MM.1S (cell line): ENCODE measurements around the gene MYL5.
"Not testable (repeated sequence)": the region's sequence is repeated elsewhere in the genome, so short reads cannot be mapped to it uniquely, and the experiment has no call there.

Experiments used
- DNase-seq: peaks from one replicate; pipeline ENCODE4 v3.0.0-alpha.2; 2015
- H2AFZ ChIP-seq: fragments of 300-600 bp; sonication (generic); 2 replicates; pipeline ENCODE4 v1.6.0; 2016; ENCODE audit warnings: antibody characterized with exemption, low read length
- H3F3A ChIP-seq: fragments of 300-600 bp; sonication (generic); 2 replicates; pipeline ENCODE4 v1.6.1; 2016; ENCODE audit warnings: mild to moderate bottlenecking, antibody characterized with exemption, low read length, moderate library complexity, mixed read lengths; ENCODE audit not compliant: insufficient read depth
- H3K27ac ChIP-seq: fragments of 300-600 bp; sonication (generic); 2 replicates; pipeline ENCODE4 v1.5.1; 2016; ENCODE audit warnings: mild to moderate bottlenecking, low read length
- H3K27me3 ChIP-seq: fragments of 300-600 bp; sonication (generic); replicated peaks from 2 replicates; pipeline ENCODE4 v1.6.0; 2016; ENCODE audit warnings: low read length; ENCODE audit not compliant: insufficient read depth
- H3K36me3 ChIP-seq: fragments of 300-600 bp; sonication (generic); replicated peaks from 2 replicates; pipeline ENCODE4 v1.6.1; 2016; ENCODE audit warnings: mild to moderate bottlenecking, low read length, mixed read lengths; ENCODE audit not compliant: insufficient read depth
- H3K4me1 ChIP-seq: fragments of 300-600 bp; sonication (generic); 2 replicates; pipeline ENCODE4 v1.6.1; 2016; ENCODE audit warnings: low read length, mixed read lengths
- H3K4me2 ChIP-seq: fragments of 300-600 bp; sonication (generic); 2 replicates; pipeline ENCODE4 v1.6.0; 2016; ENCODE audit warnings: low read depth, low read length
- H3K4me3 ChIP-seq: fragments of 300-600 bp; sonication (generic); 2 replicates; pipeline ENCODE4 v1.5.1; 2016; ENCODE audit warnings: low read length, mixed read lengths
- H3K79me2 ChIP-seq: fragments of 300-600 bp; sonication (generic); 2 replicates; pipeline ENCODE4 v1.6.1; 2016; ENCODE audit warnings: mixed run types, low read length, mixed read lengths
- H3K9ac ChIP-seq: fragments of 300-600 bp; sonication (generic); 2 replicates; pipeline ENCODE4 v1.6.1; 2016; ENCODE audit warnings: low read length, mixed read lengths
- H3K9me2 ChIP-seq: fragments of 300-600 bp; sonication (generic); replicated peaks from 2 replicates; pipeline ENCODE4 v1.6.1; 2016; ENCODE audit warnings: mild to moderate bottlenecking, low read length, mixed read lengths; ENCODE audit not compliant: insufficient read depth
- H3K9me3 ChIP-seq: fragments of 300-600 bp; sonication (generic); replicated peaks from 2 replicates; pipeline ENCODE4 v1.6.1; 2016; ENCODE audit warnings: mild to moderate bottlenecking, low read length, mixed read lengths; ENCODE audit not compliant: insufficient read depth
- H4K20me1 ChIP-seq: fragments of 300-600 bp; sonication (generic); 2 replicates; pipeline ENCODE4 v1.6.1; 2016; ENCODE audit warnings: mild to moderate bottlenecking, low read length, moderate library complexity, mixed read lengths; ENCODE audit not compliant: insufficient read depth
- EZH2 ChIP-seq: fragments of 300-600 bp; sonication (generic); optimal IDR thresholded peaks from 2 replicates; pipeline ENCODE3; 2017; ENCODE audit warnings: low read depth, mild to moderate bottlenecking, antibody characterized with exemption, low read length, mixed read lengths
- EZH2phosphoT487 ChIP-seq: fragments of 300-600 bp; sonication (generic); IDR thresholded peaks from 2 replicates; pipeline ENCODE4 v1.6.1; 2018; ENCODE audit warnings: antibody characterized with exemption, low read length
- TF ChIP-seq, protein P1 (sequence below): fragments of 300-600 bp; sonication (generic); IDR thresholded peaks from 2 replicates; pipeline ENCODE4 v1.5.1; 2016; ENCODE audit warnings: antibody characterized with exemption, low read length, mixed read lengths

Gene MYL5

DNA sequence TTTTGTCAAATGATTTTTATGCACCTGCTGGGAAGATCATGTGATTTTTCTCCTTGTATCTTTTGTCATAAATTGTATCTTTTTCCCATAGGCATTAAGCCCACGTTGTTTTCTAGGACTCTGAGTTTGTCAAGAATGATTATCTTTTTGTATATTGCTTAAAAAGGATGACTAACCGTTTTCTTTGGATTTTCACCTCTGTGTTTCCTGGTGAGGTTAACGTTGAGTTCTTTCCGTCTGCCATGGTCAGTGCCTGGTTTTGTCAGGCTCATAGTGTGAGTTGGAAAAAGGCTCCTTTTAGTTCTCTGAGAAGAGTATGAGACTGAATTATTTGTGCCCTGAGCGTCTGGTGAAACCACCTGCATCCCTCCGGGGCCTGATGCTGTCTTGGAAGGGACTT lies 53.2 kb downstream of the MYL5 start:
- Histone ChIP-seq H3K36me3 (no peaks in the 10 kb centered on the region), H3K79me2 (no peaks in the 10 kb centered on the region), H2AFZ (no peak overlapping the region), H3F3A (no peaks in the 10 kb centered on the region), H4K20me1 (no peaks in the 10 kb centered on the region), H3K4me3 (no peak overlapping the region), H3K4me1 (no peaks in the 10 kb centered on the region), H3K9me3 (no peaks in the 10 kb centered on the region), H3K9me2 (no peaks in the 10 kb centered on the region), H3K27ac (no peak overlapping the region), H3K27me3 (no peaks in the 10 kb centered on the region), H3K4me2 (no peak overlapping the region), H3K9ac (no peak overlapping the region)
- TF ChIP-seq EZH2: no peak
- TF ChIP-seq, protein P1, sequence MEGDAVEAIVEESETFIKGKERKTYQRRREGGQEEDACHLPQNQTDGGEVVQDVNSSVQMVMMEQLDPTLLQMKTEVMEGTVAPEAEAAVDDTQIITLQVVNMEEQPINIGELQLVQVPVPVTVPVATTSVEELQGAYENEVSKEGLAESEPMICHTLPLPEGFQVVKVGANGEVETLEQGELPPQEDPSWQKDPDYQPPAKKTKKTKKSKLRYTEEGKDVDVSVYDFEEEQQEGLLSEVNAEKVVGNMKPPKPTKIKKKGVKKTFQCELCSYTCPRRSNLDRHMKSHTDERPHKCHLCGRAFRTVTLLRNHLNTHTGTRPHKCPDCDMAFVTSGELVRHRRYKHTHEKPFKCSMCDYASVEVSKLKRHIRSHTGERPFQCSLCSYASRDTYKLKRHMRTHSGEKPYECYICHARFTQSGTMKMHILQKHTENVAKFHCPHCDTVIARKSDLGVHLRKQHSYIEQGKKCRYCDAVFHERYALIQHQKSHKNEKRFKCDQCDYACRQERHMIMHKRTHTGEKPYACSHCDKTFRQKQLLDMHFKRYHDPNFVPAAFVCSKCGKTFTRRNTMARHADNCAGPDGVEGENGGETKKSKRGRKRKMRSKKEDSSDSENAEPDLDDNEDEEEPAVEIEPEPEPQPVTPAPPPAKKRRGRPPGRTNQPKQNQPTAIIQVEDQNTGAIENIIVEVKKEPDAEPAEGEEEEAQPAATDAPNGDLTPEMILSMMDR: no peak
- no peak for TF ChIP-seq EZH2phosphoT487
- no peak for DNase-seq

DNA sequence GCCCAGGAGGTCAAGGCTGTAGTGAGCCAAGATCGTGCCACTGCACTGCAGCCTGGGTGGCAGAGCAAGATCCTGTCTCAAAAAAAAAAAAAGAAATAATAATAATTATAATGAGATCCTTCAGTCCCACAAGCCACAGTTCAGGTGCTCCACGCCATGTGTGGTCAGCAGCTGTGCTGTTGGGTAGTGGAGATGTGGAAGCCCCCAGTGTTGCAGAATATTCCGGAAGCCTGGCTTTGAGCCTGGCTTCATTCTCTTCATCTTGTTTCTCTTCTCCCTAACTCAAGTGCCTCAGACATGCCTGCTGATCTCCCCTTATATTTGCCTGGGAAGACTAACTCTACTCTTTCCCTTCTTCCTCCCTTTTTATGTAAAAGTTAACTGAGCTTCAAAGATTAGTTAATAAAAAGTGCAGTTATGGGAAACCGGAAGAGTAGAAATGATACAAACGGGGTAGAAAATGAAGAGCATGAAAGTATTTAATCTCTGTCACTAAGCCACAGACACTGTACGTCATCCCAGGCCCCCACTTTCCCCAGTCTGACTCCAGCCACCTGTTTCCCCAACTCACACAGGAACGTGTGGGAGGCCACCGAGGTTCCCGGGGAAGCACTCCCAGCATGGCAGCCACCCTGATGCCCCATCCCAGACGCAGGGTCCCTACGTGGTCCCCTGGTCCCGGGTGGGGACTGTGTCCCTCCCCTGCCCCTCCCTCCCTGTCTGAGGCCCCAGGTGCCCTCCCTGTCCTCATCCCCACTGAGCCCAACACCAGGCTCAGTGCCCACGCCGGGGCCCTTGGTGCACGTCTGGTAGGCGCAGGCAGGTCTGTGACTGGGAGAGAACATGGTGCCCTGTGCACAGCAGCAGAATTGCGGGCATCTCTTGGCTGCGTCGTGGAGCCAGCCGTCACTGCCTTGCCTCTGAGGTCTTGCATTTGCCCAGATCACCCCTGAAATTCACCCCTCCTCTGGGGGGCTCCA lies 55.3 kb downstream of the MYL5 start:
- Histone ChIP-seq H4K20me1 (no peaks in the 10 kb centered on the region), H3K9ac (no peak overlapping the region), H3K9me3 (no peaks in the 10 kb centered on the region), H3K36me3 (no peaks in the 10 kb centered on the region), H3K9me2 (no peaks in the 10 kb centered on the region), H3K79me2 (no peaks in the 10 kb centered on the region), H3K4me2 (no peak overlapping the region), H3F3A (no peaks in the 10 kb centered on the region), H3K27ac (no peak overlapping the region), H3K4me3 (no peak overlapping the region), H3K27me3 (no peaks in the 10 kb centered on the region), H3K4me1 (no peaks in the 10 kb centered on the region), H2AFZ (no peak overlapping the region)
- no peak for DNase-seq
- TF ChIP-seq, protein P1: no peak
- TF ChIP-seq EZH2phosphoT487 (no peak), EZH2 (no peak)

DNA sequence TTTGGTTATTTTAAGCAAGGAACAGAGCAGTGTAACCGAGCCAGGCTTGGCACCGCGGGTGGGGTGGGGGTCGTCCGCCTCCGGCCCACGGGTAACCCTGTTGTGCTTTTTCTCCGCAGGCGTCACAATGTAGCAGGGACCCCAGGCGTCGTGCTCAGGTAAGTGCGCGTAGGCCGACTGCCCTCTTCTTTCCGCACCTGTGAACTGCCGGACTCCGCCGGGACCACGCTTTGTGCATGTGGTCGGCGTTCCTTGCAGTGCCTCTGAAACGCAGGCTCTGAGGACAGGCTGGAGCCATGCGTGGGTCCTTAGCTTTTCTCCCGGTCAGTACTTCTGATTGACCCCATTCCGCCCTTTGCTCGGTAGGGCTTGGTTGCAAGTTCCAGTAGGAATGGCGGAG lies 56.2 kb downstream of the MYL5 start:
- H3K4me3 ChIP-seq: no peak overlapping the region
- no peaks in the 10 kb centered on the region for H3K9me3 ChIP-seq
- H3K27ac ChIP-seq: no peak overlapping the region
- H3K9me2 ChIP-seq: no peaks in the 10 kb centered on the region
- H3K79me2 ChIP-seq: no peaks in the 10 kb centered on the region
- no peak overlapping the region for H3K4me2 ChIP-seq
- no peaks in the 10 kb centered on the region for H3K27me3 ChIP-seq
- no peaks in the 10 kb centered on the region for H4K20me1 ChIP-seq
- no peak for DNase-seq
- H3K4me1 ChIP-seq: no peaks in the 10 kb centered on the region
- H3F3A ChIP-seq: no peaks in the 10 kb centered on the region
- H3K9ac ChIP-seq: no peak overlapping the region
- H2AFZ ChIP-seq: no peak overlapping the region
- TF ChIP-seq EZH2phosphoT487: no peak
- TF ChIP-seq EZH2: no peak
- TF ChIP-seq, protein P1: no peak
- H3K36me3 ChIP-seq: no peaks in the 10 kb centered on the region

DNA sequence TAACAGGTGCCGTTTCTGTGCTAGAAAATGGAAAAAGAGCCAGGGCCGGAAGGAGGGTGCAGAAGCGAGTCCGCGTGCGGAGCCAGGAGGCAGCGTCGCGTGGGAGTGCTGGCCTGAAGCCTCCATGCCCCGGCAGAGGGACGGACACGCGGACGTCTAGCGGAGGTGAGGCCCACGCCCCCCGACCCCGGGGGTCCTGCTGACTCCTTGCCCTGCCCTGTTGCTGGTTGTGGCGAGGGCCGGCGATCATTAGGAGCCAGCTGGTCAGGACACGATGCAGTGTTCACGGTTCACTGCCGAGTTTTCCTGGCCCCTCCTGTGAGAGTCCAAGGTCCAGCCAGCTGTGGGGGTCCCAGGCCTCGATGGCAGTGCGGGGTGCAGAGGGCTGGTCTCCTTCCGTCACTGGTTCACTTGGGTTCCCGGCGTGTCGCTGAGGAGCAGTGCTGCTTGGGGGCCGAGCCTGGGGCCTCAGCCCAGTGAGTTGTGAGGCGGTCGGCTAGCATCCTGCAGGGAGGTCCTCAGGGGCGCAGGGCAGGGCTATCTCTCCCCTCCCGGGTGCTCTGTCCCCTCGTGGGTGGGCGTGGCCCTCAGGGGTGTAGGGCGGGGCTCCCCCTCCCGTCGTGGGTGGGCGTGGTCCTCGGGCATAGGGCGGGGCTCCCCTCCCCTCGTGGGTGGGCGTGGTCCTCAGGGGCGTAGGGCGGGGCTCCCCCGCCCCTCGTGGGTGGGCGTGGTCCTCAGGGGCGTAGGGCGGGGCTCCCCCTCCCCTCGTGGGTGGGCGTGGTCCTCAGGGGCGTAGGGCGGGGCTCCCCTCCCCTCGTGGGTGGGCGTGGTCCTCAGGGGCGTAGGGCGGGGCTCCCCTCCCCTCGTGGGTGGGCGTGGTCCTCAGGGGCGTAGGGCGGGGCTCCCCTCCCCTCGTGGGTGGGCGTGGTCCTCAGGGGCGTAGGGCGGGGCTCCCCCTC lies 56.9 kb downstream of the MYL5 start:
- H3K27me3 ChIP-seq, H3K27ac ChIP-seq, H3K9me2 ChIP-seq, H2AFZ ChIP-seq, H3F3A ChIP-seq, H3K79me2 ChIP-seq, H3K9me3 ChIP-seq, H3K4me3 ChIP-seq, DNase-seq, H3K4me1 ChIP-seq, H3K9ac ChIP-seq, H4K20me1 ChIP-seq, H3K4me2 ChIP-seq, H3K36me3 ChIP-seq: not testable (repeated sequence)
